MM.1S (cell line): Measurements from ENCODE around the gene INTS7.

Source experiments
- DNase-seq: peaks from one replicate; pipeline ENCODE4 v3.0.0-alpha.2; 2015
- H2AFZ ChIP-seq: fragments of 300-600 bp; sonication (generic); 2 replicates; pipeline ENCODE4 v1.6.0; 2016; ENCODE audit warnings: antibody characterized with exemption, low read length
- H3F3A ChIP-seq: fragments of 300-600 bp; sonication (generic); 2 replicates; pipeline ENCODE4 v1.6.1; 2016; ENCODE audit warnings: mild to moderate bottlenecking, antibody characterized with exemption, low read length, moderate library complexity, mixed read lengths; ENCODE audit not compliant: insufficient read depth
- H3K27ac ChIP-seq: fragments of 300-600 bp; sonication (generic); 2 replicates; pipeline ENCODE4 v1.5.1; 2016; ENCODE audit warnings: mild to moderate bottlenecking, low read length
- H3K27me3 ChIP-seq: fragments of 300-600 bp; sonication (generic); replicated peaks from 2 replicates; pipeline ENCODE4 v1.6.0; 2016; ENCODE audit warnings: low read length; ENCODE audit not compliant: insufficient read depth
- H3K36me3 ChIP-seq: fragments of 300-600 bp; sonication (generic); replicated peaks from 2 replicates; pipeline ENCODE4 v1.6.1; 2016; ENCODE audit warnings: mild to moderate bottlenecking, low read length, mixed read lengths; ENCODE audit not compliant: insufficient read depth
- H3K4me1 ChIP-seq: fragments of 300-600 bp; sonication (generic); 2 replicates; pipeline ENCODE4 v1.6.1; 2016; ENCODE audit warnings: low read length, mixed read lengths
- H3K4me2 ChIP-seq: fragments of 300-600 bp; sonication (generic); 2 replicates; pipeline ENCODE4 v1.6.0; 2016; ENCODE audit warnings: low read depth, low read length
- H3K4me3 ChIP-seq: fragments of 300-600 bp; sonication (generic); 2 replicates; pipeline ENCODE4 v1.5.1; 2016; ENCODE audit warnings: low read length, mixed read lengths
- H3K79me2 ChIP-seq: fragments of 300-600 bp; sonication (generic); 2 replicates; pipeline ENCODE4 v1.6.1; 2016; ENCODE audit warnings: mixed run types, low read length, mixed read lengths
- H3K9ac ChIP-seq: fragments of 300-600 bp; sonication (generic); 2 replicates; pipeline ENCODE4 v1.6.1; 2016; ENCODE audit warnings: low read length, mixed read lengths
- H3K9me2 ChIP-seq: fragments of 300-600 bp; sonication (generic); replicated peaks from 2 replicates; pipeline ENCODE4 v1.6.1; 2016; ENCODE audit warnings: mild to moderate bottlenecking, low read length, mixed read lengths; ENCODE audit not compliant: insufficient read depth
- H3K9me3 ChIP-seq: fragments of 300-600 bp; sonication (generic); replicated peaks from 2 replicates; pipeline ENCODE4 v1.6.1; 2016; ENCODE audit warnings: mild to moderate bottlenecking, low read length, mixed read lengths; ENCODE audit not compliant: insufficient read depth
- H4K20me1 ChIP-seq: fragments of 300-600 bp; sonication (generic); 2 replicates; pipeline ENCODE4 v1.6.1; 2016; ENCODE audit warnings: mild to moderate bottlenecking, low read length, moderate library complexity, mixed read lengths; ENCODE audit not compliant: insufficient read depth
- CTCF ChIP-seq: fragments of 300-600 bp; sonication (generic); IDR thresholded peaks from 2 replicates; pipeline ENCODE4 v1.5.1; 2016; ENCODE audit warnings: antibody characterized with exemption, low read length, mixed read lengths
- EZH2 ChIP-seq: fragments of 300-600 bp; sonication (generic); optimal IDR thresholded peaks from 2 replicates; pipeline ENCODE3; 2017; ENCODE audit warnings: low read depth, mild to moderate bottlenecking, antibody characterized with exemption, low read length, mixed read lengths
- EZH2phosphoT487 ChIP-seq: fragments of 300-600 bp; sonication (generic); IDR thresholded peaks from 2 replicates; pipeline ENCODE4 v1.6.1; 2018; ENCODE audit warnings: antibody characterized with exemption, low read length

Gene INTS7

GRCh38 chr1:211908951-211909350, 126.4 kb downstream of the INTS7 start:
- Histone ChIP-seq H3F3A (no peaks in the 10 kb centered on the region), H2AFZ (no peak overlapping the region), H3K4me3 (no peak overlapping the region), H3K27ac (no peak overlapping the region), H3K36me3 (no peaks in the 10 kb centered on the region), H3K4me1 (no peaks in the 10 kb centered on the region), H3K79me2 (no peaks in the 10 kb centered on the region), H3K4me2 (no peak overlapping the region), H4K20me1 (no peaks in the 10 kb centered on the region), H3K9me3 (no peaks in the 10 kb centered on the region), H3K27me3 (no peaks in the 10 kb centered on the region), H3K9me2 (no peaks in the 10 kb centered on the region), H3K9ac (no peak overlapping the region)
- no peak for TF ChIP-seq EZH2phosphoT487
- no peak for TF ChIP-seq CTCF
- no peak for TF ChIP-seq EZH2
- DNase-seq: no peak

GRCh38 chr1:211908453-211908852, 126.9 kb downstream of the INTS7 start:
- Histone ChIP-seq H3K27ac (no peak overlapping the region), H3K9ac (no peak overlapping the region), H3K4me1 (no peaks in the 10 kb centered on the region), H3K27me3 (no peaks in the 10 kb centered on the region), H3K9me3 (no peaks in the 10 kb centered on the region), H3F3A (no peaks in the 10 kb centered on the region), H3K4me2 (no peak overlapping the region), H3K79me2 (no peaks in the 10 kb centered on the region), H4K20me1 (no peaks in the 10 kb centered on the region), H3K9me2 (no peaks in the 10 kb centered on the region), H3K36me3 (no peaks in the 10 kb centered on the region), H3K4me3 (no peak overlapping the region), H2AFZ (no peak overlapping the region)
- DNase-seq: no peak
- TF ChIP-seq EZH2 (no peak), EZH2phosphoT487 (no peak), CTCF (no peak)

DNA sequence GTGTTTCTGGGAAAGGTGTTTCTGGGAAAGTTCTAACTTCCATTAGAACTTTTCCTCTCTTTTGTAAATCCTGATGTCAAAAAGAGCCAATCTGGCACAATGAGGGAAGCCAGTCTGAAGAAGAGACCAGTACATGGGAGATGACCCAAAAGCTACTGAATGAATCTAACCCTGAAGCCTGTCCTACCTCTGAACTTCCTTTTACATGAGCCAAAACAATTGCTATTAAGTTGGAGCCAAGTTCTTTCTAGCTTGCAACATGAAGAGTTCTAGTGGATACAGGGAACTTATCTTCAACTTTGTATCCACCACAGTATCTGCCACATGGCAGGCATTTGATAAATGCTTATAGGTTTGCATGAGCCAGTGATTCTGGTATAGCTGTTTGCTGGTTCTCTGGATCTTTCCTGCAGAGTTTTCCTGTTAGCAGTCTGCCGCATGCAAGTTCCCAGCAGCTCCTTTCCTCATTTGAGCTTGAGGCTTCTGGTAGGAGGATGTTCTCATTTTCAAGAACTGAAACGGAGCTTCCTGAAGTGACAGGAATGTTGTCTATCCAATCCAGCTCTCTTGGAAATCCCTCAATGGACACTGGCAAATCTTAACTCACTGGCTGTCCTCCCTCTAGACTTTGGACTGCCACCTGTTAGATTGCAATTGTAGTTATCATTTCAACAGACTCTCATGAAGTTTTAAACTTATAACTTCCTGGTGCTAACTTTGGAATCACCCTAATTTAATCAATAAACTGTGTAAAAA, 131.7 kb downstream of the INTS7 start:
- H3K4me3 ChIP-seq: no peak overlapping the region
- no peaks in the 10 kb centered on the region for H3K4me1 ChIP-seq
- no peaks in the 10 kb centered on the region for H3K36me3 ChIP-seq
- H3K9me3 ChIP-seq: no peaks in the 10 kb centered on the region
- no peaks in the 10 kb centered on the region for H3F3A ChIP-seq
- no peaks in the 10 kb centered on the region for H3K27me3 ChIP-seq
- no peak for TF ChIP-seq EZH2
- TF ChIP-seq EZH2phosphoT487: no peak
- TF ChIP-seq CTCF: no peak
- no peaks in the 10 kb centered on the region for H3K9me2 ChIP-seq
- no peak overlapping the region for H3K9ac ChIP-seq
- no peaks in the 10 kb centered on the region for H4K20me1 ChIP-seq
- no peak overlapping the region for H3K27ac ChIP-seq
- no peak overlapping the region for H2AFZ ChIP-seq
- no peak for DNase-seq
- H3K4me2 ChIP-seq: no peak overlapping the region
- H3K79me2 ChIP-seq: no peaks in the 10 kb centered on the region
